Activated naive CD4-positive, alpha-beta T cell treated with anti-CD3 and anti-CD28 coated beads, Interleukin-2, amount 10 ng/mL, durations not matched to agents 7 days and 5 days (primary cell): ENCODE results near the gene TMEM163.

Experiments used
- CTCF ChIA-PET: fragments of 350-600 bp; sonication (Branson Sonifier 250); formaldehyde crosslinking; loops from one replicate; lab custom pipeline; 2021; ENCODE audit warnings: antibody characterized with exemption; lab: Charles Lee
- DNase-seq: peaks from one replicate; pipeline ENCODE4 v3.0.0-alpha.2; 2020
- H3K27ac Mint-ChIP-seq: one replicate; pipeline ENCODE4 v1.8.0; 2021; ENCODE audit warnings: mild to moderate bottlenecking, moderate library complexity, mixed read lengths
- H3K27me3 Mint-ChIP-seq: one replicate; pipeline ENCODE4 v1.8.0; 2021; ENCODE audit warnings: mild to moderate bottlenecking, mixed read lengths
- H3K36me3 Mint-ChIP-seq: one replicate; pipeline ENCODE4 v1.8.0; 2021; ENCODE audit warnings: mixed read lengths
- H3K4me1 Mint-ChIP-seq: one replicate; pipeline ENCODE4 v1.8.0; 2021; ENCODE audit warnings: mixed read lengths
- H3K4me3 Mint-ChIP-seq: one replicate; pipeline ENCODE4 v1.8.0; 2021; ENCODE audit warnings: mild to moderate bottlenecking, moderate library complexity, mixed read lengths
- H3K9me3 Mint-ChIP-seq: one replicate; pipeline ENCODE4 v1.8.0; 2021; ENCODE audit warnings: mixed read lengths

Gene TMEM163

GRCh38 chr2:134470561-134471168 is 248.1 kb downstream of the TMEM163 start:
- DNase-seq = no peak
- H3K9me3 Mint-ChIP-seq = no peaks in the 10 kb centered on the region
- no peaks in the 10 kb centered on the region for H3K27me3 Mint-ChIP-seq
- no peaks in the 10 kb centered on the region for H3K36me3 Mint-ChIP-seq
- H3K4me1 Mint-ChIP-seq = no peaks in the 10 kb centered on the region
- H3K27ac Mint-ChIP-seq = no peak overlapping the region
- H3K4me3 Mint-ChIP-seq = no peak overlapping the region
- CTCF ChIA-PET = no interaction called here

GRCh38 chr2:134469516-134470115 is 249.2 kb downstream of the TMEM163 start:
- no peak overlapping the region for H3K27ac Mint-ChIP-seq
- DNase-seq = no peak
- no peaks in the 10 kb centered on the region for H3K9me3 Mint-ChIP-seq
- no peaks in the 10 kb centered on the region for H3K36me3 Mint-ChIP-seq
- CTCF ChIA-PET = interaction anchor here (1.2 kb wide), 1 partner anchor 424 kb away, joined by 3 read pairs; no protein-coding TSS in a partner anchor
- H3K27me3 Mint-ChIP-seq = no peaks in the 10 kb centered on the region
- H3K4me3 Mint-ChIP-seq = no peak overlapping the region
- H3K4me1 Mint-ChIP-seq = no peaks in the 10 kb centered on the region

GRCh38 chr2:134468776-134469175 is 250.0 kb downstream of the TMEM163 start:
- Mint-ChIP-seq H3K27me3 (no peaks in the 10 kb centered on the region), H3K4me3 (no peak overlapping the region), H3K36me3 (no peaks in the 10 kb centered on the region), H3K9me3 (no peaks in the 10 kb centered on the region), H3K4me1 (no peaks in the 10 kb centered on the region), H3K27ac (no peak overlapping the region)
- DNase-seq = no peak
- CTCF ChIA-PET = interaction anchor here (1.2 kb wide), 1 partner anchor 425 kb away, joined by 3 read pairs; no protein-coding TSS in a partner anchor

DNA sequence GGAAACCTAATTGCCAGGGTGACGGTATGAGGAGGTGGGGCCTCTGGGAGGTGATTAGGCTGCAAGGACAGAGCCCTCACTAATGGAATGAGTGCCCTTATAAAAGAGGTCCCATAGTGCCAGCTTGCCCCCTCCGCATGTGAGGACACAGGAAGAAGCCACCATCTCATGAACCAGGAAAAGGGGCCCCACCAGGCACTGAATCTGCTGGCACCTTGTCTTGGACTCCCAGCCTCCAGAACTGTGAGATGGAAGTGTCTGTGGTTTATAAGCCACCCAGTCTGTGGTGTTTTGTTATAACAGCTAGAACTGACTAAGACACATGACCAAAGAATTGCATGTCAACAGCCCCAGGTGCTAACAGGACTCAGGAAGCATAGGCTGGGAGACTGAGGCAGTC is 250.6 kb downstream of the TMEM163 start:
- no peaks in the 10 kb centered on the region for H3K4me1 Mint-ChIP-seq
- no peak for DNase-seq
- no peak overlapping the region for H3K4me3 Mint-ChIP-seq
- no peaks in the 10 kb centered on the region for H3K27me3 Mint-ChIP-seq
- CTCF ChIA-PET = interaction anchor here (1.2 kb wide), 1 partner anchor 56 kb away, joined by 3 read pairs; no protein-coding TSS in a partner anchor
- no peak overlapping the region for H3K27ac Mint-ChIP-seq
- no peaks in the 10 kb centered on the region for H3K9me3 Mint-ChIP-seq
- no peaks in the 10 kb centered on the region for H3K36me3 Mint-ChIP-seq

DNA sequence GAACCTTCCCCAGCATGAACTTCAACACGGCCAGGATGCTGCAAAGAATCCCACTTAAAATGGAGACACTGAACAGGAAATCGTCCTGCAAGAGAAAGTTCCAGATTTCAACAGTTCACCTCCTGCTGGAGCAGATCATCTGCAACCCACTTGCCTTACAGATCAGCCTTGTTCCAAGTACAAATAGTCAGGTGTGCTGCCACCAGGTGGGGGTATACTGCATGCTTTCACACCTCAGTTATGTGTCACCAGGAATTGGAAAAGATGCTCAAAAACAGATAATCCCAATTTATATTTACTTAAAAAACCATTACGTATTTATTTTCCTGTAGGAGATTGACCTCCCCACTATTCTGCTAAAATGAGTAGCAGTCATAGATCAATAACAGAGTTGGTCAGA is 252.7 kb downstream of the TMEM163 start:
- Mint-ChIP-seq H3K36me3 (no peaks in the 10 kb centered on the region), H3K4me1 (no peaks in the 10 kb centered on the region), H3K27me3 (no peaks in the 10 kb centered on the region), H3K9me3 (no peaks in the 10 kb centered on the region), H3K27ac (no peak overlapping the region), H3K4me3 (no peak overlapping the region)
- CTCF ChIA-PET = no interaction called here
- DNase-seq = peak; percentile 57

DNA sequence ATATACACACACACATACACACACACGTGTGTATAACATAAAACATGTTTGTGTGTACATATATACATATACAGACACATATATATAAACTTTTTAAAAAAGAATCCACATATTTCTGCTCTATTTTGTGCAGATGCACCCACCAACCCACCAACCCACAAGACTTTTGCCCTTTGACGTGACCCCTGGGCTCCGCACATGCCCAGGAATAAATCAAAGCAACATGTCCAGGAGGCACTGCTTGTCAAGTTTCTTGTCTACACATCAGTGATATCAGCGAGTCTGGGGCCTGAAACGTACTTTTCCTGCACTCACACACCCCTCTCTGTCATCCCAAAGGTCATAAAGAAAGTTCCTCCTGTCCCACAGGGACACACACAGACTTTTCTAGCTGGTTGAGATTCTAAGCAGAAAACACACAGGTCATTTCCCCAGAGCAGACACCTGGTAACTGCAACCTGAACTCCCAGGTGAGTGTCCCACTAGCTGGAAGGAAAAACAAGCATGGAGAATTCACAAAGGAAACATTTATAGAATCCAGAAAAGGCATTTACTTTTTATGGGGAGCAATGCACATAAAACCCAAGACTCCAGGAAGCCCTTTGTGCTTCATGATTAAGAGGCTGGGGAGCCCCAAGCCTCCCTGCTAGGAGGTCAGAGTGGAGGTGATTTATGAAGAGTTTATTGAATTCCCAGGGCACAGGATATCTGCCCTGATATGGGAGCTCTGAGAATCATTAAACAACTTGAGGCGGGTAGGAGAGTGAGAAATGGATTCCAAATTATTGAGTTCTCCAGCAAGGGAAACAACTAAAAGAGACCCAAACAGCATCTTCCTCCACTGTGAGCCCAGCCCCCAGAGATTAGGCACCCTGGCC is 253.3 kb downstream of the TMEM163 start:
- H3K36me3 Mint-ChIP-seq = no peaks in the 10 kb centered on the region
- H3K4me1 Mint-ChIP-seq = no peaks in the 10 kb centered on the region
- no peaks in the 10 kb centered on the region for H3K27me3 Mint-ChIP-seq
- no peak for DNase-seq
- CTCF ChIA-PET = interaction anchor here (0.6 kb wide), 1 partner anchor 282 kb away, joined by 3 read pairs; no protein-coding TSS in a partner anchor
- H3K4me3 Mint-ChIP-seq = no peak overlapping the region
- no peak overlapping the region for H3K27ac Mint-ChIP-seq
- no peaks in the 10 kb centered on the region for H3K9me3 Mint-ChIP-seq

GRCh38 chr2:134463699-134464022 is 255.1 kb downstream of the TMEM163 start:
- H3K4me3 Mint-ChIP-seq = no peak overlapping the region
- DNase-seq = no peak
- CTCF ChIA-PET = no interaction called here
- H3K9me3 Mint-ChIP-seq = no peaks in the 10 kb centered on the region
- H3K36me3 Mint-ChIP-seq = no peaks in the 10 kb centered on the region
- no peak overlapping the region for H3K27ac Mint-ChIP-seq
- H3K27me3 Mint-ChIP-seq = no peaks in the 10 kb centered on the region
- H3K4me1 Mint-ChIP-seq = no peaks in the 10 kb centered on the region

GRCh38 chr2:134462791-134463698 is 255.8 kb downstream of the TMEM163 start:
- CTCF ChIA-PET = no interaction called here
- H3K36me3 Mint-ChIP-seq = no peaks in the 10 kb centered on the region
- no peak overlapping the region for H3K27ac Mint-ChIP-seq
- H3K4me1 Mint-ChIP-seq = no peaks in the 10 kb centered on the region
- H3K27me3 Mint-ChIP-seq = no peaks in the 10 kb centered on the region
- DNase-seq = no peak
- H3K9me3 Mint-ChIP-seq = no peaks in the 10 kb centered on the region
- H3K4me3 Mint-ChIP-seq = no peak overlapping the region

GRCh38 chr2:134462275-134462674 is 256.5 kb downstream of the TMEM163 start:
- no peaks in the 10 kb centered on the region for H3K27me3 Mint-ChIP-seq
- no peak for DNase-seq
- no peaks in the 10 kb centered on the region for H3K9me3 Mint-ChIP-seq
- H3K27ac Mint-ChIP-seq = no peak overlapping the region
- no peak overlapping the region for H3K4me3 Mint-ChIP-seq
- H3K4me1 Mint-ChIP-seq = no peaks in the 10 kb centered on the region
- H3K36me3 Mint-ChIP-seq = no peaks in the 10 kb centered on the region
- CTCF ChIA-PET = no interaction called here

DNA sequence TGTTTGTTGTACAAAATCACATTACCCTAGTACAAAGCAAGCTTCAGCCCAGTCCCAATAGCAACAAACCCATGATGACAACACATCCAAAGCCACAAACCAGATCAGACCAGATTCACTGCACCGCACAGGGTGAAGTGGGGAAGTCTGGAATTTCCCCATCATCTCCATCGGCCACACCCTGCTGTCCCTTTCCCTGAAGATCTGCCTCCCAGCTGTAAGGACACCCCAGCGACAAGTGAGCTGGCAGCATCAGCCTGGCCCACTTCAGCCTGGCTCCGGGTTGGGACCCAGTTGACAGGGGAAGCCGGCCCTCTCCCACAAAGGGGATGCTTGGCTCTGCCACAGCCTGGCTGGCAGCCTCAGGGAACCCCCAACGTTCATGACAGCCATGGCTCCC is 257.3 kb downstream of the TMEM163 start:
- no peaks in the 10 kb centered on the region for H3K27me3 Mint-ChIP-seq
- H3K4me1 Mint-ChIP-seq = no peaks in the 10 kb centered on the region
- no peak for DNase-seq
- no peaks in the 10 kb centered on the region for H3K9me3 Mint-ChIP-seq
- no peaks in the 10 kb centered on the region for H3K36me3 Mint-ChIP-seq
- CTCF ChIA-PET = interaction anchor here (2.4 kb wide), 1 partner anchor 10 kb away, joined by 7 read pairs; no protein-coding TSS in a partner anchor
- H3K27ac Mint-ChIP-seq = no peak overlapping the region
- no peak overlapping the region for H3K4me3 Mint-ChIP-seq

DNA sequence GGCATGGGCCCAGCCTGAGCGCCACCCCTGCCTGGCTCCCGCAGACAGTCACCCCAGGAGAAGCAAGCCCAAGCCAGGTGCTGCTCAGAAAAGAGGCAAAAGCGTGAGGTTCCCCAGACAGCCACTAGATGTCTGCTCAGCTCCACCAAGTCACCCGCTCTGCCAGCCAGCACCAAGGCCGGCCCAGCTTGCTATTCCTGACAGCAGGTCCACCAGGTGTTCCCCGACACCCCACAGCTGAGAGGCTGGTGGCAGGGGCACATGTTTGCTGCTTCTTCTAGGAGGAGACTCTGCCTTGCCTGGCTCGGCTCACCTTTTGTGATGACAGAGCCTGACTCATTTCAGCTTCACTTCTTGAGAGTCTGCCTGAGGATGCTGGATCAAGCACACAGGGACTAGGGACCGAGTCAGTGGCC is 258.2 kb downstream of the TMEM163 start:
- Mint-ChIP-seq H3K27ac (no peak overlapping the region), H3K4me3 (no peak overlapping the region), H3K4me1 (no peaks in the 10 kb centered on the region), H3K27me3 (no peaks in the 10 kb centered on the region), H3K9me3 (no peaks in the 10 kb centered on the region), H3K36me3 (no peaks in the 10 kb centered on the region)
- CTCF ChIA-PET = interaction anchor here (0.7 to 2.4 kb wide), 3 partner anchors 9 to 438 kb away, joined by 3 to 7 read pairs (median 4); no protein-coding TSS in a partner anchor
- DNase-seq = peak; percentile 50

DNA sequence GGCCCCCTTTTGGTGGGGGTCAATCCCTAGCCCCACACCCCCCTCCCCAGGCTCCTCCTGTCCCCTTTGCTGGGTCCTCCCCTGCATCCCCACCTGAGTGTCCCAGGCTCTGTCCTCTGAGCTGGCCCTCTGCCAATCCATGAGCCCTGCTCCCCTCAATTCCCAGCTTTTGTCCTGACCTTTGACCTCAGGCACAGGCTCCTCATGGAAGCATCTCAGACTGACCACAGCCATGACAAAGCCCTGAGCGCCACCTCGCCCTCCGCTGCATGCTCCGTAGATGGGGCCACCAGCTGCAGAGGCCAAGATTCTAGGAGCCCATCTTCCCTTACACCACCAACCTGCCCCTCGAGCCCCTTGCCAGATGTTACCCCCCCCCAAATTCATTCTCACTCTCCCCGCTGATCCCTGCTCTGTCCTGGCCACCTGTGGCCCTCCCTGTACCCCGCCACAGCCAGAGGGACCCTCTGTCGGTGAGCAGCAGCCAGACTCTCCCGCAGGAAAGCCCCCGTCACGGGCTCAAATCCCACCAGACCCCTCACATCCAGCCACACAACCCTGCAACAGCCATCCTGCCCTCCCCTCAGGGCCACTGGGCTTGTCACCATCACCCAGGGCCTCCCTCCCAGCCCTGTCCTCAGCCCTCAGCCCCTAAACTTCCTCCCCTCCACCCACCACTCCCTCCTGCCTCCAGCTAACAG is 258.9 kb downstream of the TMEM163 start:
- DNase-seq = no peak
- Mint-ChIP-seq H3K4me1 (no peaks in the 10 kb centered on the region), H3K4me3 (no peak overlapping the region), H3K9me3 (no peaks in the 10 kb centered on the region), H3K27me3 (no peaks in the 10 kb centered on the region), H3K27ac (peak overlapping the region; percentile 62), H3K36me3 (no peaks in the 10 kb centered on the region)
- CTCF ChIA-PET = interaction anchor here (0.7 to 2.4 kb wide), 3 partner anchors 8 to 439 kb away, joined by 3 to 7 read pairs (median 4); no protein-coding TSS in a partner anchor

GRCh38 chr2:134458950-134459349 is 259.9 kb downstream of the TMEM163 start:
- Mint-ChIP-seq H3K9me3 (no peaks in the 10 kb centered on the region), H3K27ac (no peak overlapping the region), H3K27me3 (no peaks in the 10 kb centered on the region), H3K4me3 (no peak overlapping the region), H3K36me3 (no peaks in the 10 kb centered on the region), H3K4me1 (no peaks in the 10 kb centered on the region)
- no peak for DNase-seq
- CTCF ChIA-PET = no interaction called here
